ENCODE results near the gene ITGA7.

ITGA7 gene

GRCh38 chr12:55699471-55700055 lies 8.1 kb downstream of the ITGA7 start:
- no peak for DNase-seq (ENCODE audit: low spot score)

- DNase-seq (ENCODE audit: low spot score), result no peak
These were observed 8.7 kb downstream of the ITGA7 start for GRCh38 chr12:55698965-55699364.

- DNase-seq (ENCODE audit: low spot score), result no peak
These were observed 9.3 kb downstream of the ITGA7 start for GRCh38 chr12:55698241-55698955.

GRCh38 chr12:55697686-55698085 lies 10.0 kb downstream of the ITGA7 start:
- DNase-seq (ENCODE audit: low spot score), result no peak

GRCh38 chr12:55696796-55697462 lies 10.8 kb downstream of the ITGA7 start:
- DNase-seq (ENCODE audit: low spot score), result no peak

- no peak for DNase-seq (ENCODE audit: low spot score)
These were observed 11.6 kb downstream of the ITGA7 start for GRCh38 chr12:55696141-55696540.

- DNase-seq (ENCODE audit: low spot score), result no peak
These were observed 12.4 kb downstream of the ITGA7 start for GRCh38 chr12:55695349-55695748.

GRCh38 chr12:55694651-55695050 lies 13.1 kb downstream of the ITGA7 start:
- DNase-seq (ENCODE audit: low spot score), result no peak

- no peak for DNase-seq (ENCODE audit: low spot score)
These were observed 13.6 kb downstream of the ITGA7 start for GRCh38 chr12:55694188-55694515.

GRCh38 chr12:55693323-55694187 lies 14.1 kb downstream of the ITGA7 start:
- DNase-seq (ENCODE audit: low spot score), result no peak

- DNase-seq (ENCODE audit: low spot score), result no peak
These were observed 14.9 kb downstream of the ITGA7 start for GRCh38 chr12:55692631-55693322.

GRCh38 chr12:55688716-55689655 lies 18.7 kb downstream of the ITGA7 start:
- DNase-seq (ENCODE audit: low spot score), result no peak

GRCh38 chr12:55687746-55688145 lies 20.0 kb downstream of the ITGA7 start:
- DNase-seq (ENCODE audit: low spot score), result no peak

GRCh38 chr12:55686366-55687010 lies 21.2 kb downstream of the ITGA7 start:
- no peak for DNase-seq (ENCODE audit: low spot score)

GRCh38 chr12:55685671-55686070 lies 22.0 kb downstream of the ITGA7 start:
- DNase-seq (ENCODE audit: low spot score), result no peak

- DNase-seq (ENCODE audit: low spot score), result no peak
These were observed 22.8 kb downstream of the ITGA7 start for GRCh38 chr12:55684761-55685370.

GRCh38 chr12:55683676-55684075 lies 24.0 kb downstream of the ITGA7 start:
- DNase-seq (ENCODE audit: low spot score), result no peak

- no peak for DNase-seq (ENCODE audit: low spot score)
These were observed 25.5 kb downstream of the ITGA7 start for GRCh38 chr12:55682087-55682796.

Data from hepatic stellate cell (primary cell).